ENCODE results near the gene TLL1. TPM values are rescaled to one million over a fixed set of nuclear protein-coding genes. Genes with fewer than 3 reads are reported as not detected.
A peak's percentile ranks its signal among the peaks of the same experiment; 100 is the strongest.

Gene TLL1
- total RNA-seq, 1 donor from 2014 or later: 9.6 TPM

DNA sequence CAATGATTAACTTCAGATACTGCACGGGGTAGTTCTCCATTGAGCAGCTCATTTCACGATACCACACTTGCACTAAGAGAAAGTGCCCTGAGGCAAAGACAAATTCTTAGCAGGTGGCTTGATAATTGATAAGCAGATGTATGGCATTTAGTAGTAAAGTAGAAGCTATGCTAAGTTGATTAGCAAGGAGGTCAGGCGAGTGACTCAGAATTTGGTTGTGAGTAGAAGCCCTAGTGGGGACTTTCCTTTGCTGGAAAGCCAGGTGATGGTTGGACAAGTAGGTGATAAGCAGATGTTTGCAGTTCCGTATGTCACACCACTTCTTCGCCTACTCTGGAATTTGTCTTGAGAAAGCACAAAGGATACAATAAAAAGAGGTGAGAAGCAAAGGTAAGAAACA lies 58.7 kb downstream of the TLL1 start:
- H3K27ac ChIP-seq: no peak overlapping the region
- no peaks in the 10 kb centered on the region for H3K27me3 ChIP-seq
- TF ChIP-seq, protein P1, sequence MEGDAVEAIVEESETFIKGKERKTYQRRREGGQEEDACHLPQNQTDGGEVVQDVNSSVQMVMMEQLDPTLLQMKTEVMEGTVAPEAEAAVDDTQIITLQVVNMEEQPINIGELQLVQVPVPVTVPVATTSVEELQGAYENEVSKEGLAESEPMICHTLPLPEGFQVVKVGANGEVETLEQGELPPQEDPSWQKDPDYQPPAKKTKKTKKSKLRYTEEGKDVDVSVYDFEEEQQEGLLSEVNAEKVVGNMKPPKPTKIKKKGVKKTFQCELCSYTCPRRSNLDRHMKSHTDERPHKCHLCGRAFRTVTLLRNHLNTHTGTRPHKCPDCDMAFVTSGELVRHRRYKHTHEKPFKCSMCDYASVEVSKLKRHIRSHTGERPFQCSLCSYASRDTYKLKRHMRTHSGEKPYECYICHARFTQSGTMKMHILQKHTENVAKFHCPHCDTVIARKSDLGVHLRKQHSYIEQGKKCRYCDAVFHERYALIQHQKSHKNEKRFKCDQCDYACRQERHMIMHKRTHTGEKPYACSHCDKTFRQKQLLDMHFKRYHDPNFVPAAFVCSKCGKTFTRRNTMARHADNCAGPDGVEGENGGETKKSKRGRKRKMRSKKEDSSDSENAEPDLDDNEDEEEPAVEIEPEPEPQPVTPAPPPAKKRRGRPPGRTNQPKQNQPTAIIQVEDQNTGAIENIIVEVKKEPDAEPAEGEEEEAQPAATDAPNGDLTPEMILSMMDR (IDR thresholded peaks at IDR 0.05): no peak
- ATAC-seq: no peak
- no peak for DNase-seq
- H3K36me3 ChIP-seq: no peaks in the 10 kb centered on the region
- H3K4me1 ChIP-seq: no peaks in the 10 kb centered on the region
- no peaks in the 10 kb centered on the region for H3K9me3 ChIP-seq
- intact Hi-C loops (cut with DNase I): no loop called here
- H3K4me3 ChIP-seq: no peak overlapping the region

DNA sequence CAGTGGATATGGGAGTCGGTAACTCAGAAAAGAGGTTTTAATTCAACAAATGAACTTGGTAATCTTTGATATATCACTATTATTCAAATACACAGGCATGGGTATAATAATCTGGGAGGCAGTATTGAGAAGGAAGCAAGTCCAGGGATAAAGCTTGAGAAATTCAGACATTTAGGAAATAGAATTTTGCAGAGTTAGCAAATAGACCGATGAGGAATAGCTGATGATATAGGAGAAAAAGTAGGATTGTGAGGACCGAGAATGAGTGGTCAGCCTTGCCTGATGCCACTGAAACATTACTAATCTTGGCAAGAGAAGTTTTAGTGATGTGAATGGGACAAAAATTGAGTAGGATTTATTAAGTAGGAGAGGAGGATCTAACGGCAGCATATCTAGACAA lies 71.9 kb downstream of the TLL1 start:
- no peak for DNase-seq
- intact Hi-C loops (cut with DNase I): no loop called here

DNA sequence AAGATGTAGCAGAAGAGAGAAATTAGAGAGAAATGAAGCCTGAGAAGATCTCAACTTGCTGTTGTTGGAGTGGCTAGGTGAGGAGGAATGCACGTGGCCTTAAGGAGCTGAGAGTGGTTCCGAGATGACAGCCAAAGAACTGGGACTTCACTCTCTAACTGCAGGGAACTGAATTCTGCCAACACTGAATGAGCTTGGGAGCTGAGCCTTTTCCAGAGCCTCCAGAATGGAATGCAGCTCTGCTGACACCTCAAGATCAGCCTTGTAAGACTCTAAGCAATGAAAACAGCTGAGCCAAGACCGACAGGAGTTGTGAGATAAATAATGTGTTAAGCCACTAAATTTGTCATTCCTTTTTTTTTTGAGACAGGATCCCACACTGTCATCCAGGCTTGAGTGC lies 73.0 kb downstream of the TLL1 start:
- Histone ChIP-seq H3K4me1 (no peaks in the 10 kb centered on the region), H3K9me3 (no peaks in the 10 kb centered on the region), H3K27me3 (no peaks in the 10 kb centered on the region), H3K4me3 (no peak overlapping the region), H3K27ac (no peak overlapping the region), H3K36me3 (no peaks in the 10 kb centered on the region)
- intact Hi-C loops (cut with DNase I): no loop called here
- TF ChIP-seq, protein P1 (IDR thresholded peaks at IDR 0.05): no peak
- DNase-seq: no peak
- peak; percentile 41 for ATAC-seq

More for the DNA sequence above, 71.9 kb downstream of the TLL1 start:
- Histone ChIP-seq H3K4me3 (no peak overlapping the region), H3K4me1 (no peaks in the 10 kb centered on the region), H3K27ac (no peak overlapping the region), H3K27me3 (no peaks in the 10 kb centered on the region), H3K36me3 (no peaks in the 10 kb centered on the region), H3K9me3 (no peaks in the 10 kb centered on the region)
- TF ChIP-seq, protein P1 (IDR thresholded peaks at IDR 0.05): no peak
- no peak for ATAC-seq

DNA sequence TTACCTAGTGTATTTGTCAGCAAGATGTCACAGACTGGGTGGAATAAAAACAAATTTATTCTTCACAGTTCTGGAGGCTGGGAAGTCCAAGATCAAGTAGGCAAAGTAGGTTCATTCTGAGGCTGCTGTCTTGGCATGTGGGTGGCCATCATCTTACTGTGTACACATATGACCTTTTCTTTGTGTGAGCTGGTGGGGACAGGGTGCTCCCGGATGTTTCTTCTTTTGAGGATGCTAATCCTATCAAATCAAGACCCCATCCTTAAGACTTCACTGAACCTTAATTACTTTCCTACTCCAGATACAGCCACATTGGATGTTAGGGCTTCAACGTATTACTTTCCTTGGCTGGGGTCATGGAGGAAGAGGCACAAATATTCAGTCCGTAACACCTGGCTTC lies 74.0 kb downstream of the TLL1 start:
- Histone ChIP-seq H3K4me3 (no peak overlapping the region), H3K27me3 (no peaks in the 10 kb centered on the region), H3K4me1 (no peaks in the 10 kb centered on the region), H3K36me3 (no peaks in the 10 kb centered on the region), H3K9me3 (no peaks in the 10 kb centered on the region), H3K27ac (no peak overlapping the region)
- ATAC-seq (no peak), DNase-seq (no peak)
- intact Hi-C loops (cut with DNase I): no loop called here
- TF ChIP-seq, protein P1 (IDR thresholded peaks at IDR 0.05): no peak

DNA sequence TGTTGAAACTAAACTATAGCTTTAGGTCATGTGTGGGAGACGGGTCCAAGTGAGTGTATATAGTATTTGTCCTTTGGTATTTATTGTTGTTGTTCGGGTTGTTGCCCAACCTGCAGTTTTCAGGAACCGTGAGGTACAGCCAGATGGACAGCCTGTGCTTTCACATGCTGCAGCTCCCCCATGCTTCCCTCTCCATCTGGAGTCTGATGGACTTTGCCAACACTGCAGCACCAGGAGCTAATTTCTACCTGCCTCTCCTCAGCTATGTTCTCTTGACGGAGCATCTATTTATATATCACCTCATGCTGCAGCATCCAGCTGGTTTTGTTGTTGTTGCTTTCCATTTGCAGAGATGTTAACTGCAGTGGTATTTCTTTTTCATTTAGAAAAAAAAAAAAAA lies 80.1 kb downstream of the TLL1 start:
- ATAC-seq: no peak
- TF ChIP-seq, protein P1 (IDR thresholded peaks at IDR 0.05): no peak
- no peaks in the 10 kb centered on the region for H3K36me3 ChIP-seq
- no peaks in the 10 kb centered on the region for H3K4me1 ChIP-seq
- no peaks in the 10 kb centered on the region for H3K27me3 ChIP-seq
- no peaks in the 10 kb centered on the region for H3K9me3 ChIP-seq
- H3K27ac ChIP-seq: no peak overlapping the region
- H3K4me3 ChIP-seq: no peak overlapping the region
- no peak for DNase-seq
- intact Hi-C loops (cut with DNase I): no loop called here

DNA sequence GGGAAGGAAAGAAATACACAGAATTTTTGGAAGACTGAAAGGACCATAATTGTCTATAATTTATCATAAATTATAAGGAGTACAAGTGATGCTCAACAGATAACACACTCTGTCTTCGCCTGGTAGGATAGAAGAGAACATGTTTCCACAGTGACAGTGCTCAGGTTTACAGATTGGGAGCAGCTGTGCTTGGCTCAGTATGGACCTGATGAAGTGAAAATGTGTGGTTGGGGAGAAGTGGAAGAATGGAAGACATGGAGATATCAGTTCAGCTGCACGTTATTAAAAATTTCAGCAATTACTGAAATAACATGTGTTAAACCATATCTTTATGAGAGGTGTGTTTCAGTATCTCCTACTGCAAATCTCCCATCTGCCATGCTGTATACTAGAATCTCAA lies 90.6 kb downstream of the TLL1 start:
- no peaks in the 10 kb centered on the region for H3K4me1 ChIP-seq
- intact Hi-C loops (cut with DNase I): no loop called here

More for the DNA sequence above, 90.6 kb downstream of the TLL1 start:
- Histone ChIP-seq H3K27ac (no peak overlapping the region), H3K27me3 (no peaks in the 10 kb centered on the region), H3K4me3 (no peak overlapping the region), H3K9me3 (no peaks in the 10 kb centered on the region), H3K36me3 (no peaks in the 10 kb centered on the region)
- DNase-seq (no peak), ATAC-seq (no peak)
- TF ChIP-seq, protein P1 (IDR thresholded peaks at IDR 0.05): no peak

Data from upper lobe of right lung (tissue), 1 donor.